ENCODE data around the gene EXD2.

DNA sequence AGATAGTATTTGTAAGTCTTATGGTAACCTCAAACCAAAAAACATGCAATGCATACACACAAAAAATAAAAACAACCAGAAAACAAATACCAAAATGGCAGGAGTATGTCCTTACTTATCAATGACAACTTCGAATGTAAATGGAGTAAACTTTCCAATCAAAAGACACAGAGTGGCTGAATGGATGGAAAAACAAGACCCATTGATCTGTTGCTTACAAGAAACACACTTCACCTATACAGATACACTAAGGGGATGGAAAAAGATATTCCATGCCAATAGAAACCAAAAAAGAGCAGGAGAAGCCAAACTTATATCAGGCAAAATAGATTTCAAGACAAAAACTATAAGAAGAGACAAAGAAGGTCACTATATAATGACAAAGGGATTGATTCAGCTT lies 29.7 kb upstream of the EXD2 start:
- TF ChIP-seq, protein P1, sequence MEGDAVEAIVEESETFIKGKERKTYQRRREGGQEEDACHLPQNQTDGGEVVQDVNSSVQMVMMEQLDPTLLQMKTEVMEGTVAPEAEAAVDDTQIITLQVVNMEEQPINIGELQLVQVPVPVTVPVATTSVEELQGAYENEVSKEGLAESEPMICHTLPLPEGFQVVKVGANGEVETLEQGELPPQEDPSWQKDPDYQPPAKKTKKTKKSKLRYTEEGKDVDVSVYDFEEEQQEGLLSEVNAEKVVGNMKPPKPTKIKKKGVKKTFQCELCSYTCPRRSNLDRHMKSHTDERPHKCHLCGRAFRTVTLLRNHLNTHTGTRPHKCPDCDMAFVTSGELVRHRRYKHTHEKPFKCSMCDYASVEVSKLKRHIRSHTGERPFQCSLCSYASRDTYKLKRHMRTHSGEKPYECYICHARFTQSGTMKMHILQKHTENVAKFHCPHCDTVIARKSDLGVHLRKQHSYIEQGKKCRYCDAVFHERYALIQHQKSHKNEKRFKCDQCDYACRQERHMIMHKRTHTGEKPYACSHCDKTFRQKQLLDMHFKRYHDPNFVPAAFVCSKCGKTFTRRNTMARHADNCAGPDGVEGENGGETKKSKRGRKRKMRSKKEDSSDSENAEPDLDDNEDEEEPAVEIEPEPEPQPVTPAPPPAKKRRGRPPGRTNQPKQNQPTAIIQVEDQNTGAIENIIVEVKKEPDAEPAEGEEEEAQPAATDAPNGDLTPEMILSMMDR (IDR thresholded peaks at IDR 0.05), result no peak
- no peak for TF ChIP-seq POLR2A (IDR thresholded peaks at IDR 0.05)

All from uterus (tissue), 2 donors.